Hematopoietic multipotent progenitor cell treated with erythropoietin and hydrocortisone succinate and interleukin-3 and kit ligand, for 4 days (in vitro differentiated cells): ENCODE data around the gene CELSR1.
"Not testable (repeated sequence)": the region's sequence is repeated elsewhere in the genome, so short reads cannot be mapped to it uniquely, and the experiment has no call there.

Experiments used
- DNase-seq: peaks from one replicate; pipeline ENCODE4 v3.0.0-alpha.2; 2015

CELSR1 gene

DNA sequence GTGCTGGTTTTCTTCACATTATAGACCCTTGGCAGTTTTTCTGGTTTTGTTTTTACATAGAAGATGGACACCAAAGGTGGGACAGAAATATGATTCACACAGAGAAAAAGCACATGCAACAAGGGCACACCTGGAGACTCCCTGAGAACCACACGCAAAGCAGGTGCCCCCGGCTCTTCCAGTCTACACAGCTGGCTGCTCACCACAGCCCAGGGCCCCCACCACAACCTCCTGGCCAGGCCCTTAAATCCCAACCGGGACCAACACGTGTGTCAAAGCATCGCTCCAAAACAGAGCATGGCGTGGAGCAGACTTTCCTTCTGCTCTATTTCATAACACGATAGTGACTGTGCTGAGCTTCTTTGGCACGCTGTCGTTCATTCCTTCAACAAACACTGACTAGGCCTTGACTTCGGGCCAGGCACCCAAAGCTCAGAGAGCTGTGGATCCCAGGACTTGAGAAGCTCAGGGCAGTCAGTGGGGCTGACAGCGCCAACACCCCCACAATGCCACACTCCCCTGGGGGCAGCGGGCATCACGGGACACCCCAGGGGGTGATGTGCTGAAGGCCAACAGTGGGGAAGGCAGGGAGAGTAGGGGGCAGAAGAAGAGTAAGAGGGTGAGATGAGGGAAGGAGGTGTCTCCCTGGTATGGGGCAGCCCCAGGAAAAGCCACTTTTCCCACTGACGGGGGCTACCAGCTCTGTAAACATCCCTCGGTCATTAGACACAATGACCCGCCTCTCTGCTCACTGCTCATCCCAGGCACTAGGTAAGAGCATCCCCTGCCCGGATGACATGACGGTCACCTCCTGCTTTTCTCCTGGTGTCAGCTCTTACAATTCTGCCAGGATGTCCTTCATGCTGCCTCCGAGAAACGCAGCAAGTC is 26.0 kb downstream of the CELSR1 start:
- DNase-seq, result no peak

GRCh38 chr22:46509416-46510089 is 27.9 kb downstream of the CELSR1 start:
- DNase-seq, result no peak

GRCh38 chr22:46508491-46508999 is 28.9 kb downstream of the CELSR1 start:
- DNase-seq, result no peak

- no peak for DNase-seq
Measured at GRCh38 chr22:46507451-46508425, 29.7 kb downstream of the CELSR1 start.

- no peak for DNase-seq
Measured at GRCh38 chr22:46504584-46504983, 32.8 kb downstream of the CELSR1 start.

- no peak for DNase-seq
Measured at GRCh38 chr22:46502440-46503175, 34.8 kb downstream of the CELSR1 start.

- DNase-seq, result no peak
Measured at GRCh38 chr22:46501701-46502100, 35.7 kb downstream of the CELSR1 start.

GRCh38 chr22:46501265-46501664 is 36.2 kb downstream of the CELSR1 start:
- DNase-seq, result not testable (repeated sequence)

GRCh38 chr22:46500201-46500600 is 37.2 kb downstream of the CELSR1 start:
- DNase-seq, result no peak

GRCh38 chr22:46499805-46500189 is 37.6 kb downstream of the CELSR1 start:
- DNase-seq, result no peak

- DNase-seq, result no peak
Measured at GRCh38 chr22:46491946-46492345, 45.5 kb downstream of the CELSR1 start.

DNA sequence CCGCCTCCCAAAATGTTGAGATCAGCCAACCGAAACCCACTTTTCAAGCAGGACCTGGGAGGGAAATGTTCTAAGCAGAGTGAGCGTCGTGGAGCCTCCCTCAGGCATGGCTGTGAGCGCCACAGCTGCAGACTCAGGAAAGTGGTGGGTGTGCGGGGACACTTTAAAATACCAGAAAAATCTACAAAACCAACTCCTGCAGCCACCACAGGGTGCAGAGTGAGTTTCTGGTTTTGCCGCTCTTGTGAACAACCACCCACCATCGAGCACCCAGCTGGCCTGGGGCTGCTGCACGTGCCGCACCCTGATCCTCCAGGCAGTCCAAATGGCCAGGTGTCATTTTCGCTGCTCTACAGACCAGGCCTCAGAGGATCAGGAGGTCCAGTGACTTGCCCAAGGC is 46.9 kb downstream of the CELSR1 start:
- DNase-seq, result no peak

- DNase-seq, result no peak
Measured at GRCh38 chr22:46486996-46487717, 50.3 kb downstream of the CELSR1 start.

DNA sequence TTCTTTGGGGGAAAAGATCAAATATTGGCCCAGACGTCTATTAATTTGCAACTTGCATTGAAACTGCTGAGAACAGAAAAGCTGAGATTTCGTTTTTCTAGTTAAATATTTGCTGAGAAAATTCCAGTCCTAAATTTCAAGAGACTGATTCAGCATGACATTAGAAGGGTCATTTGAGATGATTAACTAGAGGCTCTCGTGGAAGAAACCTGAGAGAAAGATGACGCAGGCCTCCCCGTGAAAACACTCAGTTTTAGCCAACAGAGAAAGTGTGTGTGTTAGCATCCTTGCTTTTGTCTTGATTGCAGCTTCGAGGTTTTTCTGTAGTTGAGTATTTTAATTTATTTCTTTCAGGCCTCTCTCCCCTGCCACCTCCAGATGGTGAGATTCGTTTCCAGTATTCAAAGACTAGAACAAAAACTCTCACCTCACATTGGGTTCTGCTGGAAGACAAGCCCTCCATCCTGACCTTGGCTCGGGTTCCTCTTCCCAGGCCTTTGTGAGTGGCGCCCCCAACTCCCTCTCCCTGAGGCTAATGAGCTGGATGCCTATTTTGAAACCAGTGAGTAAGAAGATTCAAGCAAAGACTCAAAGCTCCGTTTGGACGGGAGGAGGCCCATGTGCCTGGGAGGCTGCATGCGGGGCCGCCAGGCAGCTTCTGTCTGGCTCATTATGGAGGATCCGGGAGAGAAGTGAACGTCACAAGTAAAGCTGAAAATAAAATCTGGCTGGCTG is 52.4 kb downstream of the CELSR1 start:
- no peak for DNase-seq

DNA sequence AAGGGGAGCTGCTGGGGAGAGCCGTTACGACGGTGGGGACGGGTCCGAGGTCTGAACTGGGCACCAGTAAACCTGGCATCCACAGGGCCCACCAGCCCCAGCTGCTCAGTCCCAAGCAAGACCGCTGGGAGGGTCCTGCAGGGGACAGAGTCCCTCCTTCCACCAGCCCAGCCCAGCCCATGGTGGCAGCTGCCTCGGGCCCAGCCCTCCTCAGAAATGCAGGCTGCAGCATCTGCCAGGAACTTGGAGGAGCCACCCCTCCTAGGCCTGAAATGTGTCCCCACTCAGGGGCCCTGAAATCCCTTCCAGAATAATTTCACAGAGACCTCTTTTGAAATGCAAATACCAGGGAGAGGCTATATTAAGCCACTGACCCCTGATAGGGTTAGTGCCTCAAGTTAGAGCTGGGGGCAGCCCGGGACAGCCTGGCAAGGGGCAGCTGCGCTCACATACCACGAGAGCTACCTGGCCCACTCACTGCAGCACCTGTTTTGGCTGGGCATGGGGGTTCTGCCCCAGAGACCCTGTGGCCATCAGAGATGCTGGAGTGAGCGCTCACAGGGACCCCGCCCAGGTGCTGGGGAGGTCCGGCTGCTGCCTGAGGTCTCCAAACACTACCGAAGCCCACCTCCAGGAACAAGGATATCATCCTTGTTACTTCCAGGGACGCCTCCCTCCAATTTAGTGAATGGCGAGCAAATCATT is 53.1 kb downstream of the CELSR1 start:
- DNase-seq, result no peak

DNA sequence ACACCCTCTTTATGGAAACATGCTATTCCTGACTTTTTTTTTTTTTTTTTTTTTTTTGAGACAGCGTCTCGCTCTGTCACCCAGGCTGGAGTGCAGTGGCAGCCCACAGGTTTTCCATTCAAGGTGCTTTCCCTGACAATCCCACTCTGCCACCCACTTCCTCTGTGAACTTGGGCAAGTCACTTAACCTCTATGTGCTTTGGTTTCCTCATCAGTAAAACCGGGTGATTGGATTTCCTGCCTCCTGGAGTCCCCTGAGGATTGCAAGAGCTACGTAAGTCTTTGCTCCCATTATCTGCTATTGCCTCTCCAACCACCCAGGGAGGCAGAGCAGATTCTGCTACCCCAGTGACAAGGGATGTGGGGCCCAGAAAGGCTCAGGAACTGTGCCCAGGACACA is 54.1 kb downstream of the CELSR1 start:
- DNase-seq, result no peak

GRCh38 chr22:46482056-46482675 is 55.3 kb downstream of the CELSR1 start:
- no peak for DNase-seq

DNA sequence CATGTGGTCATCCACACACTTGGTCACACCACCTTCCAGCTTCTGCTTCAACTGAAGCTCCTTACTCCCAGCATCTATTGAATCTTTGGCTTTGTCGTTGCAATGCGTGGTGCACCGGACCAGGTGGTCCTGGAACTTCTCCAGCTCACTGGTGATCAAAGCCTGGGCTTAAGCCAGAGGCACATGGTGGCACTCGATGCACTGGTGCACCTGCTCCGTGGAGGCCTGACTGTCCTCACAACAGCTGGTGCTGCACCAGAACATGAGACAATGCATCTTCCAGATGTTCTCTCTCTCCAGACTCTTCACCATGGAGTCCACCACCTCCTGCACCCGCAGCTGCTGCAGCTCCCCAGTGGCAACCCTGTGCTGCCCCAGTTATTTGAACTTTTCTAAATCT is 56.0 kb downstream of the CELSR1 start:
- no peak for DNase-seq

- DNase-seq, result no peak
Measured at GRCh38 chr22:46480396-46480795, 57.0 kb downstream of the CELSR1 start.

DNA sequence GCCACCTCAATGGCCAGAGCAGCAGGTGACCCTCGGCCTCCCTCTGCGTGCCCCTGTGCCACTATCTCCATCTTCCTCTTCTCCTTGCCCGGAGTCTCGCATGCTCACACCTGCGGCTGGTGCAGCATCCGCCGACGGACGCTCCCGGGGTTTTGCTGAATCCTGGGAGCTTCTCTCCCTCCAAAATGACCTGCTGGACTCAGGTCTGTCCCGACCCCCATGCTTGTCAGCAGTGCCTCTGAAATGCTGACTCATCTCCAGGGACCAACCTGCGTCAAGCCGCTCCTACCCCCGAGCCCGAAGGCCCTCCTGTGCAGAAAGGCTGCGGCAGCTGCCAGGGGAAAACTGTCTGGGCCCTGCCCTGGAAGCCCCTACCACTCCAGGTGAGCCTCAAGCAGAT is 58.4 kb downstream of the CELSR1 start:
- no peak for DNase-seq
